ENCODE measurements around the gene COL1A2. TPM values are rescaled to one million over a fixed set of nuclear protein-coding genes. Genes with fewer than 3 reads are reported as not detected.

COL1A2 gene
- total and polyA plus RNA-seq, 2 donors (not counting 1 experiment from before 2014, with no cell fraction given), result 0.46 to 0.47 TPM

DNA sequence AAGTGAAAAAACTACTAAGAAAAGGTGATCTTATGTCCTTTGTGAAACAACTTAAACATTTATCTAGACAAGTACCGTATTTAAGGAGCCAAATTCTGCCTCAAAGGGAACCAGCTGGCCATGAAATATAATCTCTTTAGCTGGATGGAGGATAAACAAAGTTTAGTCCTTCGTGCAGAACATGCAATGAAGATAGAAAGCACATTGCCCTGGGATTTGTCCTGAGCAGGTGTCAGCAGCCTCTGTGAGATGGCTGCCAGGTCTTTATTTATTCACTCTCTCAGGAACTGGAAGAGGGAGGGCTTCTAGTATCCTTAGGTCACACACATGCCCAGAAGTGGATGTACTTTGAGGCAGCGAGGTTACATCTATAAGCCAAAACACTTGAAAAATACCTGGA, 57.5 kb downstream of the COL1A2 start:
- ChIA-PET CTCF (interaction anchor here (9.0 kb wide), 1 partner anchor 1025 kb away, joined by 246 read pairs; no protein-coding TSS in a partner anchor), POLR2A (no interaction called here)
- no peaks in the 10 kb centered on the region for H3K36me3 ChIP-seq (replicated peaks in 1 of 2; ENCODE audit: control extremely low read depth in 1 of 2, control insufficient read depth in 1 of 2, extremely low read depth in 1 of 2, insufficient read depth in 2 of 2, low read length in 1 of 2)
- no peak overlapping the region for H3K4me3 ChIP-seq (ENCODE audit: control extremely low read depth in 1 of 5, extremely low read depth in 1 of 5, insufficient read depth in 1 of 5, low read depth in 2 of 5, low read length in 4 of 5)
- H3K9me3 Mint-ChIP-seq (ENCODE audit: insufficient read depth), result no peaks in the 10 kb centered on the region
- intact Hi-C loops (cut with micrococcal nuclease), result no loop called here
- no peak overlapping the region for H3K4me2 ChIP-seq (replicated peaks; ENCODE audit: low read depth, low read length, poor library complexity, severe bottlenecking)
- H3K79me2 ChIP-seq (ENCODE audit: control insufficient read depth, insufficient read depth, low read length), result no peaks in the 10 kb centered on the region
- no peaks in the 10 kb centered on the region for H3K4me1 Mint-ChIP-seq
- H2AFZ ChIP-seq (ENCODE audit: insufficient read depth, low read depth, low read length, poor library complexity, severe bottlenecking), result no peak overlapping the region
- H3K27me3 Mint-ChIP-seq, result peaks cover 6% of the 10 kb centered on the region
- TF ChIP-seq CTCF (IDR thresholded peaks at IDR 0.05), result no peak
- TF ChIP-seq EZH2 (IDR thresholded peaks at IDR 0.05; ENCODE audit: borderline replicate concordance, insufficient read depth, low read depth, low read length, poor library complexity, severe bottlenecking), result no peak
- no peak overlapping the region for H3K4me3 Mint-ChIP-seq
- DNase-seq, result no peak
- no peaks in the 10 kb centered on the region for H4K20me1 ChIP-seq (ENCODE audit: control insufficient read depth, insufficient read depth, low read length, poor library complexity, severe bottlenecking)
- H3K4me1 ChIP-seq (ENCODE audit: control insufficient read depth in 2 of 2, insufficient read depth in 2 of 2, low read length in 2 of 2), result no peaks in the 10 kb centered on the region
- no peak overlapping the region for H3K27ac ChIP-seq (ENCODE audit: low read length in 2 of 2)
- H3K27me3 ChIP-seq (replicated peaks in 1 of 4; ENCODE audit: control extremely low read depth in 1 of 4, control insufficient read depth in 3 of 4, insufficient read depth in 4 of 4, low read length in 3 of 4), result peaks cover 0 to 6% (median 0%) of the 10 kb centered on the region in 4 experiments
- whole genome bisulfite sequencing (ENCODE audit: insufficient coverage), result 89% methylated on average over 2 of the region's 3 CpGs
- peaks cover 0 to 4% (median 0%) of the 10 kb centered on the region in 3 donors for H3K9me3 ChIP-seq (ENCODE audit: control extremely low read depth in 1 of 3, control insufficient read depth in 2 of 3, insufficient read depth in 1 of 3, low read length in 2 of 3)
- no peak overlapping the region for H3K27ac Mint-ChIP-seq
- no peak overlapping the region for H3K9ac ChIP-seq (ENCODE audit: low read length)
- ATAC-seq (ENCODE audit: low read depth), result no peak

DNA sequence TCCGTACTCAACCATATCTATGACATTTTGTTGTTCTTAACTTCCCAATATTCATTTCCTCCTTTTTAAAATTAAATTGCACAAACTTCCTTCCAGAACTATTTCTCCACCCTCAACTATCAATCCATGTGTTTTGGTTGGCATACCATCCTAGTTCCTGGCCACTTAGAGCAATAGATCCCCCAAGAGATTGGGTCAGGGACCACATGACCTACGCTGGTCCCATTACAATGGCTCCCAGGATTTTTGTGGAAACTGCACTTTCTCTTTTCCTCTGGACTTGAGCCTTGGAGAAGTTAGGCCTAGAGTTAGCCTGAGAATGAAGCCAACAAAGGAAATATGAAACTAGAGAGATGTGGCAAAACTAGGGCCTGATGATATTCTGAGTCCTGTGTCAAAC, 59.2 kb downstream of the COL1A2 start:
- CTCF ChIA-PET, result no interaction called here
- H3K4me1 Mint-ChIP-seq, result no peaks in the 10 kb centered on the region
- peaks cover 0 to 5% (median 0%) of the 10 kb centered on the region in 4 experiments for H3K27me3 ChIP-seq (replicated peaks in 1 of 4; ENCODE audit: control extremely low read depth in 1 of 4, control insufficient read depth in 3 of 4, insufficient read depth in 4 of 4, low read length in 3 of 4)
- 86% methylated on average over 2 of the region's 2 CpGs for WGBS (ENCODE audit: insufficient coverage)
- H3K36me3 ChIP-seq (replicated peaks in 1 of 2; ENCODE audit: control extremely low read depth in 1 of 2, control insufficient read depth in 1 of 2, extremely low read depth in 1 of 2, insufficient read depth in 2 of 2, low read length in 1 of 2), result no peaks in the 10 kb centered on the region
- H3K27ac ChIP-seq (ENCODE audit: low read length in 2 of 2), result no peak overlapping the region
- H3K9me3 Mint-ChIP-seq (ENCODE audit: insufficient read depth), result no peaks in the 10 kb centered on the region
- no peak overlapping the region for H2AFZ ChIP-seq (ENCODE audit: insufficient read depth, low read depth, low read length, poor library complexity, severe bottlenecking)
- no peak overlapping the region for H3K4me3 ChIP-seq (ENCODE audit: control extremely low read depth in 1 of 5, extremely low read depth in 1 of 5, insufficient read depth in 1 of 5, low read depth in 2 of 5, low read length in 4 of 5)
- H3K4me3 Mint-ChIP-seq, result no peak overlapping the region
- H3K79me2 ChIP-seq (ENCODE audit: control insufficient read depth, insufficient read depth, low read length), result no peaks in the 10 kb centered on the region
- POLR2A ChIA-PET, result no interaction called here
- H3K9ac ChIP-seq (ENCODE audit: low read length), result no peak overlapping the region
- no peak overlapping the region for H3K27ac Mint-ChIP-seq
- H3K27me3 Mint-ChIP-seq, result peaks cover 6% of the 10 kb centered on the region
- intact Hi-C loops (cut with micrococcal nuclease), result no loop called here
- no peaks in the 10 kb centered on the region for H4K20me1 ChIP-seq (ENCODE audit: control insufficient read depth, insufficient read depth, low read length, poor library complexity, severe bottlenecking)
- DNase-seq (no peak), ATAC-seq (ENCODE audit: low read depth) (no peak)
- TF ChIP-seq CTCF (IDR thresholded peaks at IDR 0.05) (no peak), EZH2 (IDR thresholded peaks at IDR 0.05; ENCODE audit: borderline replicate concordance, insufficient read depth, low read depth, low read length, poor library complexity, severe bottlenecking) (no peak)
- no peaks in the 10 kb centered on the region for H3K4me1 ChIP-seq (ENCODE audit: control insufficient read depth in 2 of 2, insufficient read depth in 2 of 2, low read length in 2 of 2)
- H3K4me2 ChIP-seq (replicated peaks; ENCODE audit: low read depth, low read length, poor library complexity, severe bottlenecking), result no peak overlapping the region
- no peaks in the 10 kb centered on the region for H3K9me3 ChIP-seq (ENCODE audit: control extremely low read depth in 1 of 3, control insufficient read depth in 2 of 3, insufficient read depth in 1 of 3, low read length in 2 of 3)
